GM19240 (cell line): ENCODE data around the gene DYNC1LI2.
"Not testable (repeated sequence)": the region's sequence is repeated elsewhere in the genome, so short reads cannot be mapped to it uniquely, and the experiment has no call there.

Experiments used
- DNase-seq: peaks from one replicate; pipeline ENCODE4 v3.0.0; 2011; ENCODE audit warnings: low spot score; ENCODE audit not compliant: insufficient read length

DYNC1LI2 gene

DNA sequence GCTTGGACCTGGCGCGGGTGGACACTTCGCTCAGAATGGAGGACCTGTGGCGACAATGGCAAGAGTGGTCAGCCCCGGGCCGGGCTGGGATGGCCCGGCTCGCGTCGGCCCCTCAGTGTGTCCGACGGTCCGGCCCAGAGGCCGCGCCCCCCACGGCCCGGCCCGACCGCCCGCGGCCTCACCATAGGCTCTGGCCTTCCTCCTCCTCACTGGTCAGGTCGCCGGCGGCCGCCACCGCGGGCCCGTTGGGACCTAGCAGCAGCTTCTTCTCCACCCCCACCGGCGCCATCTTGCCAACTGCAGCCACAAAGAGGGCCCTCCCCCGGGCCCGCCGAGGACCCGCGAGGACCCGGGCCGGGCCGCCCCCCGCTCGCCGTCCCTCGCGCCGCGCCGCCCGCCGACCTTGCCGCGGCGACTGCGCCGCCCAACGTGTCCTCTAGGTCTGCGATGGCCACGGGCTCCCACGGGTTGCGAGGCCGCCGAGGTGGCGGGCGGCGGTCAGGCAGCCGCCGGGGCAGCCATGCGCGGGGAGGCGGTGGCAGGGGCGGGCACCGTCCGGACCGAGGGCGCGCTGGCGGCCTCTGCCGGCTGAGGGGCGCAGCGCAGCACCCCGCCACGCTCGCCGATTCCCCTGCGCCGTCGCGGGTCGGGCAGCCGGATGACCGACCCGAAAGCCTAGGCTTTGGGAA lies at the start of gene DYNC1LI2:
DYNC1LI2 (minus strand) TSS at position 307 of the 689 bp plus-strand sequence; CDS start at position 289, 18 bp downstream.
- DNase-seq = peak; percentile 81

DNA sequence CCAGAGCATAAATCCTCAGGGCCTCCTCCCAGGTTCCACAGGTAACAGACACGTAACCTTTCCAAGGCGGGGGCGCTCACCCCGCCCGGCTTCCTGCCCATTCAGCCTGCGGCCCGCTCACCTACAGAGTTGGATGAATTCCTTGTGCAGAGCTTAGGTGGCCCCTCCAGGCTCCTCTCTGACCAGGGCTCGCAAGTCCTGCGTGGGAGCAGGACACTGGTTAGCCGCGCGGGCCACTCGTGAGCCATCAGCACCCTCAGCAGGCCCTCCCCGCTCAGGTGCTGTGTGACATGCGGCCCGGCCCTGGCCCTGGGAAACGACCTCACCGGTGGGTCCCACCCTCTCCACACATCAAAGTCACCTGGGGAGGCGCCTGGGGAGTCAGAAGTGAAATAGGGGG lies 49.4 kb upstream of the DYNC1LI2 start:
- no peak for DNase-seq

DNA sequence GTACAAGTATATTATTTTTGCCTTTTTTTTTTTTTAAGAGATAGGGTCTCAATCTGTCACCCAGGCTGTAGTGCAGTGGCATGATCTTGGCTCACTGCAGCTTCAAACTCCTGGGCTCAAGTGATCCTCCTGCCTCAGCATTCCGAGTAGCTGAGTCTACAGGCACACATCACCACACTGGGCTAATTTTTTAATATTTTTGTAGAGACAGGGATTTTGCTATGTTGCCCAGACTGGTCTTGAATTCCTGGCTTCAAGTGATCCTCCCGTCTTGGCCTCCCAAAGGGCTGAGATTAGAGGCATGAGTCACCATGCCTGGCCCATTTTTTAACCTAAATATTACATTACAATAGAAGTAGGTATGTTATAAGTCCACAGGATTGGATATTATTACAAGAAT lies 46.8 kb upstream of the DYNC1LI2 start:
- no peak for DNase-seq

DNA sequence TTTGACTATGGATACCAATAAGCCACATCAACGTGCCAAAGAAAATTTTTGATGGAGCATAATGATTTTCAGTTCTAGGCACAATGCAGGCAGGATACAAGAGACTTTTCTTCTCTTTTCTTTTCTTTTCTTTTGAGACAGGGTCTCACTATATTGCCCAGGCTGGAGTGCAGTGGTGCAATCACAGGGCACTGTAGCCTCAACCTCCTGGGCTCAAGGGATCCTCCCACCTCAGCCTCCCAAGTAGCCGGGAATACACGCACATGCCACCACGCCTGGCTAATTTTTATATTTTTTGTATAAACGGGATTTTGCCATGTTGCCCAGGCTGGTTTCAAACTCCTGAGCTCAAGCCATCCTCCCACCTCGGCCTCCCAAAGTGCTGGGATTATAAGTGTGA lies 42.6 kb upstream of the DYNC1LI2 start:
- DNase-seq = not testable (repeated sequence)

DNA sequence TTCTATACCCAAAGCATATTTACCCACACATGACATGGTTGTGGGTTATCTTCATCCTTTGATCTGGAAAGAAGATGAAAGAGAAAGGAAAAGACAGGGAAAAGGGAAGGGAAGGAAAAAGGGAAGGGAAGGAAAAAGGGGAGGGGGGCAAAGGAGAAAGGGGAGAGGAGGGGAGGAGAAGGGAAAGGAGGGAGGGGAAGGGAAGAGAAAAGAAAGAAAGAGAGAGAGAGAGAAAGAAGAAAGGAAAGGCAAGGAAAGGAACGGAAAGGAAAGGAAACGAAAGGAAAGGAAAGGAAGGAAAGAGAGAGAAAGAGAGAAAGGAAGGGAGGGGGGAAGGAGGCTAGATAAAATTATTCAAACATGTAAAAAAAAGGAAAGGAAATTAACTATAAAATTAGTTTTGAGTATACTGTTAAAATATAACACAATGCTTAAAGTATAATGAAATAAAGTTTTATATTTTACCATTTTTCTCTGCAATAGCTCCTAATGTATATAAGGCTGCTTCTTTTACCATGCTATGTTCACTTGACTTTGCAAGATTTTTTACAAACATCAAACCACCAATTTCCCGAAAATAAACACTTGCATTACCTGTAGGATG lies 38.8 kb upstream of the DYNC1LI2 start:
- DNase-seq = no peak

DNA sequence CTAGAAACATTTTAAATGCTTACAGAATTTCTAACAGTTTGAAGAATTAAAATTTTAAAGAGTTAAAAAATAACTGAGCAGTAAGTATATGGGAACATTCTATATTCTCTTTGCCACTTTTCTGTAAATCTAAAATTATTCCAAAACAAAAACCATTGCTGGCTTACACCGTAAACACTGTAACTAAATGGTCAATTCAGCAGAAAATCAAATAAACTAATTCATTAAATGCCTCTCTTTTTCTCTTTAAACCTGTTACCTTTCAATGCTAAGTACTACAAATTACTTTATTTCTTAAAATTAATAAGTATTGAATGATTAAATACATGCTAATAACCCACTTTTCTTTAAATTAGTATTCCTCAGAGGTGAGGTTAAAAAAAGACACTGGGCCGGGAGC lies 36.0 kb upstream of the DYNC1LI2 start:
- no peak for DNase-seq

DNA sequence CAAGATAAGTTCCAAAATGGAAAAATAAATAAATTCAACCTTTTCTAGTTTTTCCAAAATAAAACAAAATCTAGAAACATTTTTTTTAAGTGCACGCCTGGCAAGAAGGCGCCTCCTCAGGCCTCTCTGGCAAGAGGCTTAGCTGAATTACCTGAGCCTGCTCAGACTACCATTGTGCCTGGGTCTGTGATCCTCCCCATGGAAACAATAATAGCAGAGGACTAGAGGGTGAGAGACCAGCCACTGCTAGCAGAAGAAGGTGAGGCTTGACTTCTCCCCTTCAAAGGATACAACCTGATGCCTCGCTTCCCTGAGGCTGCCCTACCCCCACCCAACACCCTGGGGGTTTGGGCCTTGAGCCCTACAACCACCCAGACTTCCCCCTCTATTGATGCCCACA lies 35.1 kb upstream of the DYNC1LI2 start:
- no peak for DNase-seq

DNA sequence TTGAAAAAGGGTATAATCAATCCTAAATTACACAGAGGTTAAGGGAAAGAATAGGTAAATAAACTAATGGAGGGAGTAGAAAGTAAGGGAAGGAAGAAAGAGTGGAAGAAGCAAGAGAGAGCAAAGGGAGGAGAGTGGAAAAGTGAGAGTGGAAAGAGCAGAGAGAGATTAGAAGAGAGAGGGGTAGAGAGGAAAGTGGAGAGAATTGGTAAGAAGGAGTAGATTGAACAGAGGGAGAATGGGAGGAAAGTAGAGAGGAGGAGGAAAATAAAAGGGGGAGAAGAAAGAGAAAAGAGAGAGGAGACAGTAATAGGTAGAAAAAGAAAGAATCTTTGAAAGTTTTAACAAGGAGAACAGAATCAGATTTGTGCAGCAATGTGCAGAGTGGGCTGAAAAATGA lies 25.0 kb upstream of the DYNC1LI2 start:
- DNase-seq = no peak

DNA sequence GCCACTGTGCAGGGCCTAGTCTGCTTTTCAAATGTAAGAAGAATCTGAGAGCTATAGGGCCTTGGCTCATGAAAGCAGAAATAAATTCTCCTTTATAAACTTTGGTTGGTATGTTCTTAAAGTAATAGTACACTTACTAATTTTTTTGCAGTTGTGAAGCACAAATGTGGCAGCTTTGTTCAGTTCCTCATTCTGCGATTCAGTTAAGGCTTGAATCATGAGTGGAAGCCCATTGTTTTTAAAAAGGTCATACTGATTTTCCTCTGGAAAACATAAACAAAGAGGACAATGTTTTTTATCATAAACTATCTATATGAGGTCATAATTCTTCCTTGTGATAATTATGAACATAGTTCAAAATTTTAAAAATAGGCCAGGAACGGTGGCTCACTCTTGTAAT lies 23.6 kb upstream of the DYNC1LI2 start:
- DNase-seq = no peak

DNA sequence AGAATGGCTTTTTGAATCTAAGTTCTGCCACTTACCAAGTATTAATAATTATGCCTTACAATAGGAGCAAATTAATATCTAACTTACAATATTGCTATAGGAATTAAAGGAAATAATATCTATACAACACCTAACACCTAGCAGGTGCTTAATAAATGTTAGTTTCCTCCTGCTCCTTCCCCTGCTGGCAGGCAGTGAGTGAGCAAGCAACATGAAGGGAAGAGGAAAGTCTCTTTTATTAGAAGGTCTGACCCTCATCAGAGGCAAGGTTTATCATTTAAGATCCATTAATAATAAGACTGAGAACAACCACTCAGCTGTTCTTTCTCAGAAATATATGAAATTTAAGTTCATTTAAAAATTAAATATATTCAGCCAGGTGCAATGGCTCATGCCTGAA lies 6.7 kb upstream of the DYNC1LI2 start:
- no peak for DNase-seq

DNA sequence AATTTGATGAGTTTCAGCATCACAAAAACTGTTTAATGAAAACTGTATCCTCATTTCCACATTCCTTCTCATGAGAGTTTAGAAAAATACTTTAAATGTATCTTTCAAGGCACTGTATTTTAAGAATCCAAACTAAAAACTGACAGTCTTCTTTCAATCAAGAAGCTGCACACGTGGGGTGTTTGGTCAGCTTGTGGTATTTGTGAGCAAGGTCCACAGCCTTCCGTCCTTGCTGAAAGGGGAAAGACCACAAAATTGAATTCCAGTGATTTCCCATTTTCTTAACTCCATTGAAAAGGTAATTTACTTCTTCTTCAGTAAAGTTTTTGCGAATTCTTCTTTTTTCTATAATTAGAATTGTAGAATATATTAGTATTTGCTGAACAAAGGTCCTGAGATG lies 3.4 kb upstream of the DYNC1LI2 start:
- DNase-seq = no peak

DNA sequence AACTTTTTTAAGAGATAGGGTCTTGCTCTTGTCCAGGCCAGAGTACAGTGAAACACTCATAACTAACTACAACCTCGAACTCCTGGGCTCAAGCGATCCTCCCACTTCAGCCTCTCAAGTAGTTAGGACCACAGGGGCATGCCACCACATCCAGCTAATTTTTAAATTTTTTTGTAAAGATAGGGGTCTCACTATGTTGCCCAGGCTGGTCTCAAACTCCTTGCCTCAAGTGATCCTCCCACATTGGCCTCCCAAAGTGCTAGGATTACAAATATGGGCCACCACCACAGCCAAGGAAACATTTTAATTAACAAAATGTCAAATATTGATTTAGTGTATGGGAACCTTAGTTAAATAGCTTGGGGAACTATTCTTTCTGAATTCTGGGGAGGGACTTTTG lies 2.8 kb upstream of the DYNC1LI2 start:
- DNase-seq = no peak

DNA sequence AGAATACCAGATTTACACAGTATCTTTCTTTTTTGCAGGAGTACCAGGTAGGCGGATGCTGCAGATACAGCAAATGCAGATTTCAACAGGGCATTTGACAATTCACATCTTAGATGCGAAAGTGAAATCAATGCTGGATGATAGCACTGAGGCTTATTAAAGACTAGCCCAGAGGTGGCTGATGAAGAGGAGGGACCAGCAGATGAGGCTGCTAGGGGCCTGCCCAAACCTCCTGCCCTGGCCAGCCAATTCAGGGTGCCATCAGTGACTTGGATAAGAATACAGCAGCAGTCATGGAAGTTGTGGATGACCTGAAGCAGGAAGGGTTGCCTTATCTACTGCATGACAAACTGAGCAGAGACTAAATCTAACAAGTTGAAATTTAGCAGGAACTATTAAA lies 1.5 kb upstream of the DYNC1LI2 start:
- no peak for DNase-seq

DNA sequence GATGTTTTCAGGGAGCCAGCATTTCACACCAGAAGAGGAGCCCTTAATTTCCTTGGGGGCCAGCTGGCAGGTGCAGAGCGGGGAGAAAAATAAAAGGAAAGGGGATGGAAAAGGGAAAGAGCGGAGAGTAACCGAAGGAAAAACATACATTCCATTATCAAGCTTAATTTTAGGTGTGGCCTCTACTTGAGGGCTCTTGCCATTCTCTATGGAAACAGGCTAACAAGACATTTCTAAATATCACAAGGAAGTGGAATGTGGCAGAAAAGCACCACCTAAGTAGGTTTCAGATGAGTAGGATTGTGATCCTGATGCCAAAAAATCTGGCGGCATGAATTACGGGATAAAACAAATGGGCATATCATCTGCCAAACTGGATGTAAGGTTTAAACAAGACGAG lies 970 bp upstream of the DYNC1LI2 start:
- DNase-seq = no peak

DNA sequence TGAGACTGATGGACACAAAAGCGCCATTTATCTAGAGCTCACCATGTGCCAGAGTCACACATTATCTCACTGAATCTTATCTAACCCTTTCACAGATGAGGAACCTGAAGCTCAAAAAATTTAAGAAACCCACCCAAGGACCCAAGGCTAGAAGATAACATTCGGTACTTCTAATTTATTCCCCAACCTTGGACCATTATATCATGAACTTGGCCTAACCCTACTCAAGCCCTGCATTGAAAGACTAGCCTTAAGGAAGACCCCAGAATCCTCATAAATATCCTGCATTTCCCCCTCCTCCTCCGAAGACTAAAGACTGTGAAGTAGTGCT lies 548 bp upstream of the DYNC1LI2 start:
- no peak for DNase-seq

DNA sequence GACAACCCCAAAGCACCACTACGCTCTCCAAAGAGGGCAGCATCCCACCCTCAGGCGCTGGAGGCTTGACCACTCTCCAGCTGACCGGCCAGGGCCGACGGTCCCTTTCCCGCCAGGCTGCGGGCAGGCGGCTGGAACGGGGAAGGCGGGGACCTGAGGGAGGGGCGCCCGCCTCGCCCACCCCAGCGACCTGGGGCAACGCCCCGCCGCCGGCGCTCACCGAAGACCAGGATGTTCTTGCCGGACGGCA lies 431 bp downstream of the DYNC1LI2 start:
- DNase-seq = no peak

DNA sequence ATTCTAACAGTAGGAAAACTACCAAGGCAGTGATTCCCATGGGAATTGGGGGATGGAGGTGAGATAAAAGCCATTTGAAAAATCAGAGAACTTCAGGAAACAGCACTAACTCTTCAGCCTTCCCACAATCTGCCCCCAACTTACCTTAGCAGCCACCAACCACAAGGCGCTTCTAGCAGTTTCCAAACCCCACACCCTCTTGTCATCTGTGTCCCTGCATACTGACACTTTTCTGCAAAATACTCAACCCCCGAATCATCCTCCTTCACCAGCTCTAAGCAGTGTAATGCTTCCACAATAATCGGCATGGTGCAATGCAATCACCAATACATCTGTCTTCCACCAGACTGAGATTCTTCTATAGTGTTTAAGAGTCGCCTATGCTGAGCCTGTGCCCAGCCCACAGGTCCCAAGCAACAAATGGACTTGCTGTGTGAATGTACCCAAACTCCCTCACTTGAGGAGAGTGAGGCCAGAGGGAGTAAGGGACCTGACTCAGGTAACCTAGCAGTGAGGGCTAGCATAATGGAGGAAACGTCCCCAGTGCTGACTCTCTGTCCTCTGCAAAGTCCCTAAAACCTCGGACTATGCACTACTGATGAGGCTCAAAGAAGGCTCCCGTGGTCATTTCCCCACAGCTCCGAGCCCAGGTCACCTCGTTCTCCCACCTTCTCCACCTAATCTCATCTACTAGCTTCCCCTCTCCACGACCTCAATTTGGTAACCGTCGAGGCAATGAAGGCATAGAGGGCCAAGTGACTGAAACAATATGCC lies 943 bp downstream of the DYNC1LI2 start:
- no peak for DNase-seq

DNA sequence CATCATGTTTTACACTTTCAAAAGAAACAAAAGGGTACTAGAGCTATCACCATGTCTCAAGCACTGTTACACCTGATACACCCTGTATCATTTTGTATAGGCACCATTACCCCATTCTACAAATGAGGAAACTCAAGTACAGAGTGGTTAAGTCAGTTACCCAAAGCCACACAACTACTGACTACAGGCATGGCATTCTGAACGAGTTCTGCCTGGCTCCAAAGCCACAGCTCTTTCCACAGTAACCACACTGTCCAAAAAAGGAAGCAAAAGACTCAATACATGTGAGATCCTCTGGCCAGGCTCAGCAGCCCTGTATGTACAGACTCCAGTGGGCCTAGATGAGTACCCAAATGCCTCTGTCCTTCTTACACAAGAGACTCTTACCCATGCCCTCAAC lies 4.7 kb downstream of the DYNC1LI2 start:
- no peak for DNase-seq

DNA sequence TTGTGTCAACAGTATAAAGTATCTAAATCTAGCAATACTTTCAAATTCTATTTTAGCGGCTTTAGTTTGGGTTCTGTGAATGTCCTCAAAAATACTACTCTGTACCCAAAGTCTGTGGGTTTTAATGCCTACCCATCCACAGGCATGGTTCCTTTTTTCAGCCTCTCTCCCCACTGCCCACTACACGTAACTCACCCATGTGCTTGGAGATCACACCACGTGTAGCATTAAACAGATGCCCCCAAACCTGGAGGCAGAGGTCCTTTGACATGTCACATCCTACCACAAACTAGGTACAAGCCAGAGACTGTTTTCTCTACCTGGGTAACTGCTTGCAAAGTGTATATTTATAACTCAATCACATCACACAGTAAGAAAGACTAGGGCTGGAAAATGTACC lies 5.4 kb downstream of the DYNC1LI2 start:
- no peak for DNase-seq

DNA sequence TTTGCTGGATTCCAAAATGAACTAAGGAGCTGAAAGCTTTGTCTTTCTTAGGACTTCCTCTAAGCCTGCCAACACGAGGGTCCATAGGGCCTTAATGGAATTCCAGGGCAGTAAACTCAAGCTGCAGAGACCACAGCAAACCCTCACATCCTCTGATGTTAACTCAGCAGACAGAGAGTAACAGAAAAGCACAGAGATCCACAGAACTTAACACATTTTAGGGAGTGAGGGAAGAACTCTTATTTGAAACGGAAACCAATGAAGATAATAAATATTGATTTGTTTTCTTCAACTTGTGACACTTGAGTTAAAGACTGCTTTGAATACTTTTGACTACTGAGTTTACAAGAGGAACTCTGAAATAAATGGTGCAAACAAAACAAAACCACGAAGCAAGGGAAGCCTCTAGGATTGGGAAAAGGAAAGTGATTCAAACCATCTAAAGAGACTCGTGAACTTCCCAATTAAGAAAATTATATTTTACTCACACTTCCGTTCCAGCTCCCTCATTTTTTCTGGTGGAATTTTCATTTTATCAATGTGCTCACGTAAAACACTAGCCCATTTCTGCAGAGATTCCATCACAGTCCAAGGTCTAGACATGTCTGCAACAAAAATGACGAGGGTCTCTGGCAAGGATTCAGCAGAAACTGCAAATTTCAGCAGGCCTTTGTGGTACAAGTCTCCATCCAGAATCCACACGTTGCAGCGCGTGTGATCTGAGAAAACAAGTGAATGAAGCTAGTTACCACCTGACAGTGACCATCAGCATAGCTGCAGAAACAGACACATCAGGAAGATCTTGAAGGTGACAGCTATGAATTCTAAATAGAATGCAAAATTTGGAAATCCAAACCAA lies 9.2 kb downstream of the DYNC1LI2 start:
- no peak for DNase-seq

DNA sequence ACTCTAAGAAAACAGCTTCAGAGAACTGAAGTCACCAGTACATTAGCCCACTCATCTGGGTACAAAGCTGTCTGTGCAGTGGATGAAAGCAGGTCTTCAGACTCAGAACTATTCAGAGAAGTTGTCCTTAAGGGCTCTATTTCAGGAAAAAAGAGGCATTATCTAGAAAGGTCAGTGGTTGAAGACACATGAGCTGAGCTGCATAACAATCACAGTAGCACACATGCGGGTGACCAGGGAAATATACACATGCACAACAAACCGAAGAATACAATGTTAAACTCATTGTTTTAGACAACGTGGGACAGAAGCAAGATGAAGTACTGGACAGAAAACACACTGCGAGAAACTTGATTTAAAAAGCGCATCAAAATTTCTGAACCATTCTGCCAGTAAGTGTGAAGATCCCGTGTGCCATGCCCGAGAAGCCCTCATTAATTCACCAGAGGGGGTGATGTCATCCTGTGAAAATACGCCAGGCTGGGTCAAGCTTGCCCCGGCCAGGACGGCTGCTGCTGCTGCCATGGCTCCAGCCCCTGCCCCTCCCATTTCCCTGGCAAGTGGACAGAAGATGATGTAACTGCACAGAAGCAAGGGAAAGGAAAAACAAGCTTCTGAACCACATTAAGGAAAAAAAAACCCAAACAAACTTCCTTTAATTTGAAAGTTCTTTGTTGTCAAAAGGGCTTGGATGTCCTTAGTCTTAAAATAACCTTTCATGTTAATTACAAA lies 10.1 kb downstream of the DYNC1LI2 start:
- no peak for DNase-seq

DNA sequence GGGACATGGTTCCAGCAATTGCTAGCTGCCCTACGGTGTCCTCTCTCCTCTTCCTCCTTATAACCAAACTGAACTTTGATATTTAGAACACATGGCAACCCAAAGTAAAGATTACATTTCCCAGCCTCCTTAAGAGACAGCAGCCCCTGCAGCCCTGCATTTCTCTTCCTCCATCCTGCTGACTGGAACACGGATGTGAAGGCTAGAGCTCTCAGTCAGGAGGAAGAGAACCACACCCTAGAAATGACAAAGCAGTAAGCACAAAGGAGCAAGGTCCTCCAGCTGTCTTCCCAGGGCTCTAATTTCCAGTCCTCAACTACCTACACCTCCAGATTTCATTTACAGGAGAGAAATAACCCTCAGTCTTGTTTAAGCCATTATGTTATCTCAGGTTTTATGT lies 10.9 kb downstream of the DYNC1LI2 start:
- DNase-seq = no peak
